PC-3 (cell line): Measurements from ENCODE around the gene C1QTNF2. TPM values are rescaled to one million over a fixed set of nuclear protein-coding genes. Genes with fewer than 3 reads are reported as not detected.

Experiments
- ATAC-seq: fragments of 200-7000 bp; cut with Tn5 transposase; 2 replicates; pipeline ENCODE4 v1.9.1; 2020; ENCODE audit warnings: mild to moderate bottlenecking, moderate library complexity
- BruUV-seq: library from RNA; stranded (reverse); fragments of 400-500 nt; replicated peaks from 2 replicates; lab custom pipeline; 2021; lab: Mats Ljungman, UMichigan
- CTCF ChIA-PET: fragments of 300-600 bp; sonication (Branson Sonifier 250); formaldehyde crosslinking; loops from one replicate; lab custom pipeline; 2022; ENCODE audit warnings: antibody characterized with exemption; lab: Charles Lee
- POLR2A ChIA-PET: fragments of 300-600 bp; sonication (Branson Sonifier 250); formaldehyde crosslinking; loops from one replicate; lab custom pipeline; 2022; ENCODE audit warnings: antibody characterized with exemption; ENCODE audit not compliant: unreplicated experiment; lab: Charles Lee
- DNase-seq: peaks from one replicate; pipeline ENCODE4 v3.0.0-alpha.2; 2015
- H2AFZ ChIP-seq: fragments of 300-600 bp; sonication (generic); 2 replicates; pipeline ENCODE4 v1.6.0; 2016; ENCODE audit warnings: antibody characterized with exemption, low read length
- H3F3A ChIP-seq: fragments of 300-600 bp; sonication (generic); one replicate; pipeline ENCODE4 v1.6.0; 2017; ENCODE audit warnings: antibody characterized with exemption, low read length, control low read depth, mild to moderate bottlenecking; ENCODE audit not compliant: unreplicated experiment
- H3K27ac ChIP-seq: fragments of 300-600 bp; sonication (generic); 2 replicates; pipeline ENCODE4 v1.5.1; 2016; ENCODE audit warnings: mild to moderate bottlenecking, low read length
- H3K27me3 ChIP-seq: fragments of 300-600 bp; sonication (generic); 2 replicates; pipeline ENCODE4 v1.6.1; 2016; ENCODE audit warnings: low read length, mixed read lengths
- H3K36me3 ChIP-seq: fragments of 300-600 bp; sonication (generic); 2 replicates; pipeline ENCODE4 v1.6.1; 2016; ENCODE audit warnings: low read depth, mixed run types, low read length, mixed read lengths
- H3K4me1 ChIP-seq: fragments of 300-600 bp; sonication (generic); 2 replicates; pipeline ENCODE4 v1.5.1; 2016; ENCODE audit warnings: low read length; ENCODE audit not compliant: insufficient read depth
- H3K4me2 ChIP-seq: fragments of 300-600 bp; sonication (generic); 2 replicates; pipeline ENCODE4 v1.6.0; 2016; ENCODE audit warnings: low read length
- H3K4me3 ChIP-seq: fragments of 300-600 bp; sonication (generic); 2 replicates; pipeline ENCODE4 v1.5.1; 2016; ENCODE audit warnings: mild to moderate bottlenecking, low read length, mixed read lengths
- H3K79me2 ChIP-seq: fragments of 300-600 bp; sonication (generic); 2 replicates; pipeline ENCODE4 v1.6.1; 2017; ENCODE audit warnings: low read length, mixed read lengths
- H3K9ac ChIP-seq: fragments of 300-600 bp; sonication (generic); 2 replicates; pipeline ENCODE4 v1.6.0; 2016; ENCODE audit warnings: mild to moderate bottlenecking, low read length
- H3K9me2 ChIP-seq: fragments of 300-600 bp; sonication (generic); replicated peaks from 2 replicates; pipeline ENCODE4 v1.6.1; 2016; ENCODE audit warnings: mixed run types, low read length, mixed read lengths
- H3K9me3 ChIP-seq: fragments of 300-600 bp; sonication (generic); 2 replicates; pipeline ENCODE4 v1.6.1; 2016; ENCODE audit warnings: low read length, mixed read lengths
- H4K20me1 ChIP-seq: fragments of 300-600 bp; sonication (generic); 2 replicates; pipeline ENCODE4 v1.6.1; 2016; ENCODE audit warnings: low read length, mixed read lengths
- EZH2 ChIP-seq: fragments of 300-600 bp; sonication (generic); IDR thresholded peaks from one replicate; pipeline ENCODE4 v1.6.1; 2017; ENCODE audit warnings: antibody characterized with exemption, mild to moderate bottlenecking, low read length; ENCODE audit not compliant: unreplicated experiment
- EZH2phosphoT487 ChIP-seq: fragments of 300-600 bp; sonication (generic); IDR thresholded peaks from 2 replicates; pipeline ENCODE4 v1.6.1; 2018; ENCODE audit warnings: mild to moderate bottlenecking, antibody characterized with exemption, low read length, borderline replicate concordance
- intact Hi-C: fragments of 100-400 bp; cut with micrococcal nuclease; formaldehyde crosslinking; loops from 2 replicates; pipeline ENCODE4 v1.9.0; 2023
- total RNA-seq: library from RNA; depleted of rRNA; stranded (reverse); fragments of >200 nt; gene quantifications from 2 replicates; pipeline ENCODE4 v1.2.3, GENCODE V29; 2014
- TF ChIP-seq, protein P1 (sequence below): fragments of 300-600 bp; sonication (generic); conservative IDR thresholded peaks from 2 replicates; pipeline ENCODE4 v1.5.1; 2017; ENCODE audit warnings: antibody characterized with exemption, low read depth, mild to moderate bottlenecking, low read length

The C1QTNF2 gene
- total RNA-seq, 1 experiment from 2014 or later, result 0.04 TPM

DNA sequence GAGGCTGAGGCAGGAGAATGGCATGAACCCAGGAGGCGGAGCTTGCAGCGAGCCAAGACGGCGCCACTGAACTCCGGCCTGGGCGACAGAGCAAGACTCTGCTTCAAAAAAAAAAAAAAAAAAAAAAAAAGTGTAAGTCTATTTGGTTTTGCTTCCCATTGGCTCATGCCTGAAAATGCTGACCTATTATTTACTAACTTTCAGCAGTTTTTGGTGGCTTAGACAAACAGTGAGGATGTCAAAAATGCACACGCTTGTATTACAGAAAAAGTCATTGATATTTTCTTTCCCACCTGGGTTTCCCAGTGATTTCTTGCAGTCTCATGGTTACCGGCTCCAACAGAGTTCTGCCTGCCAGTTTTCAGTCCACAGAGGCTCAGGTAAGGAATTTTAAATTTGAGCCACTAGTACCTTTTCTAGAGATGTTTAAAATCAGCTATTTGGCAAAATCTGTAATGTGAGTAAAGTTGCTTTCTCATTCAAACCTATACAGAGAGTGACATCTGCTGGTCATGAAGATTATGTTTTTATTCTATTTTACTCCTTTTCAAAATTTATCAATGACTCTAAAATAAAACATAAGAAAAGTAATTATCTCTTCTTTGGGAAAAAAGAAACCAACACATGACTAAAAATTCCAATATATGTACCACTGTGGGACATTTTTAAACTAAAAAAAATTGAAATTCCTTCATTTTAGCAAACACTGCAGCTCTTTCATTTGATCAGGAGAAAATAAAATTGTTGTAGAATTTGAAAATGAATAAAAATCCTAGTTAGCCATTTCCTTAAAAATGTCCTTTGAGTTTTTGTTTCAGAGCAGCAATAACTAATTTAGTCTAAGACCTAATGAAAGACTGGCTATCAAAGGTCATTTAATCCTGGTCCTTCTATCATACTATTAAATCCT, 20.6 kb upstream of the C1QTNF2 start:
- peak; percentile 50; the same call in 1 of the 2 replicates for ATAC-seq
- Histone ChIP-seq H3K27me3 (no peaks in the 10 kb centered on the region), H3K9me3 (peaks cover 8% of the 10 kb centered on the region), H3F3A (no peaks in the 10 kb centered on the region), H3K36me3 (no peaks in the 10 kb centered on the region), H3K4me2 (no peak overlapping the region), H3K4me3 (no peak overlapping the region), H3K79me2 (no peaks in the 10 kb centered on the region), H4K20me1 (no peaks in the 10 kb centered on the region), H3K9me2 (no peaks in the 10 kb centered on the region), H3K9ac (no peak overlapping the region), H2AFZ (no peak overlapping the region), H3K4me1 (no peaks in the 10 kb centered on the region), H3K27ac (no peak overlapping the region)
- CTCF ChIA-PET, result interaction anchor here (0.5 to 1.3 kb wide), 13 partner anchors 11 to 369 kb away, joined by 3 to 8 read pairs (median 4); partner anchors contain the start of gene C1QTNF2
- POLR2A ChIA-PET, result interaction anchor here (0.6 kb wide), 1 partner anchor 284 kb away, joined by 6 read pairs; no protein-coding TSS in a partner anchor
- DNase-seq, result peak; percentile 53
- TF ChIP-seq, protein P1, sequence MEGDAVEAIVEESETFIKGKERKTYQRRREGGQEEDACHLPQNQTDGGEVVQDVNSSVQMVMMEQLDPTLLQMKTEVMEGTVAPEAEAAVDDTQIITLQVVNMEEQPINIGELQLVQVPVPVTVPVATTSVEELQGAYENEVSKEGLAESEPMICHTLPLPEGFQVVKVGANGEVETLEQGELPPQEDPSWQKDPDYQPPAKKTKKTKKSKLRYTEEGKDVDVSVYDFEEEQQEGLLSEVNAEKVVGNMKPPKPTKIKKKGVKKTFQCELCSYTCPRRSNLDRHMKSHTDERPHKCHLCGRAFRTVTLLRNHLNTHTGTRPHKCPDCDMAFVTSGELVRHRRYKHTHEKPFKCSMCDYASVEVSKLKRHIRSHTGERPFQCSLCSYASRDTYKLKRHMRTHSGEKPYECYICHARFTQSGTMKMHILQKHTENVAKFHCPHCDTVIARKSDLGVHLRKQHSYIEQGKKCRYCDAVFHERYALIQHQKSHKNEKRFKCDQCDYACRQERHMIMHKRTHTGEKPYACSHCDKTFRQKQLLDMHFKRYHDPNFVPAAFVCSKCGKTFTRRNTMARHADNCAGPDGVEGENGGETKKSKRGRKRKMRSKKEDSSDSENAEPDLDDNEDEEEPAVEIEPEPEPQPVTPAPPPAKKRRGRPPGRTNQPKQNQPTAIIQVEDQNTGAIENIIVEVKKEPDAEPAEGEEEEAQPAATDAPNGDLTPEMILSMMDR, result peak; percentile 78
- TF ChIP-seq EZH2phosphoT487 (no peak), EZH2 (no peak)
- BruUV-seq, result no TSS peak
- intact Hi-C loops, result loop anchor here (1.0 kb wide), 4 partner anchors 46 to 370 kb away; no protein-coding TSS in a partner anchor

DNA sequence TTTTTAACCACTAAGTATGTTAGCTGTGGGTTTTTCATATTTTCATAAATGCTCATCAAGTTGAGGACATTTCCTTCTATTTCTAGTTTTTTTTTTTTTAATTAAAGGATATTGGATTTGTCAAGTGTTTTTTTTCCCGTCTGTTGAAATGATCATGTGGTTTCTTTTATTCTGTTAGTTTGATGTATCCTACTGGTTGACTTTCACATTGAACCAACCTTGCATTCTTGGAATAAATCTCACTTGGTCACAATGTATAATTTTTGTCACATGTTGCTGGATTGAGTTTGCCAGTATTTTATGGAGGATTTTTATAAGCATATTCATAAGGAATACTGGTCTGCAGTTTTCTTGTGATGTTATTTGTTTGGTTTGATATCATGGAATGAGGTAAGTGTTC, 17.0 kb upstream of the C1QTNF2 start:
- intact Hi-C loops, result no loop called here
- no peak overlapping the region for H2AFZ ChIP-seq
- no peaks in the 10 kb centered on the region for H3K9me2 ChIP-seq
- no peaks in the 10 kb centered on the region for H3K79me2 ChIP-seq
- no peaks in the 10 kb centered on the region for H3F3A ChIP-seq
- TF ChIP-seq EZH2 (no peak), EZH2phosphoT487 (no peak)
- TF ChIP-seq, protein P1, result no peak
- H3K27me3 ChIP-seq, result no peaks in the 10 kb centered on the region
- ATAC-seq (no peak), DNase-seq (no peak)
- H3K4me3 ChIP-seq, result no peak overlapping the region
- peaks cover 8% of the 10 kb centered on the region for H3K9me3 ChIP-seq
- H4K20me1 ChIP-seq, result no peaks in the 10 kb centered on the region
- POLR2A ChIA-PET, result no interaction called here
- BruUV-seq, result no TSS peak
- no peak overlapping the region for H3K4me2 ChIP-seq
- H3K9ac ChIP-seq, result no peak overlapping the region
- H3K27ac ChIP-seq, result no peak overlapping the region
- CTCF ChIA-PET, result no interaction called here
- no peaks in the 10 kb centered on the region for H3K4me1 ChIP-seq
- no peaks in the 10 kb centered on the region for H3K36me3 ChIP-seq

DNA sequence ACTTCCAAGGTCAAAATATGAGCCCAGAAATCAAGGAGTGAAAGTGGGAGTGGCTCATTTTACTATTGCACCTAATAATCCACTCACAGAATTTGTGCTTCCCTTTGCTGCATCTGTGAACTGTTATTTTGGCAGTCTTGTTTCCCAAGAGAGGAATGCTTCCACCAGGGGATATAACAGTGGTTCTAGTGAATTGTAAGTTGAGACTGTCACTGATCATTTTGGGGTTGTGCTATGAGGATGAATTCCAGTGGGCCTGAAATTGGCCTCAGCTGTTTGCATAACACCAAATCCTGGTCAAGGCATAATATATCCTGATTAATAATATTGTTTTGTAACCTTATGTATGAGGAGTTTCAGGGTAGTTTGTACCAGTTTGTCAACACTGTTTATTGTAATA, 15.1 kb upstream of the C1QTNF2 start:
- Histone ChIP-seq H3K4me1 (no peaks in the 10 kb centered on the region), H2AFZ (no peak overlapping the region), H3K27ac (no peak overlapping the region), H3K27me3 (no peaks in the 10 kb centered on the region), H3K9me2 (no peaks in the 10 kb centered on the region), H3K36me3 (no peaks in the 10 kb centered on the region), H4K20me1 (no peaks in the 10 kb centered on the region), H3F3A (no peaks in the 10 kb centered on the region), H3K9ac (no peak overlapping the region), H3K4me3 (no peak overlapping the region), H3K4me2 (no peak overlapping the region), H3K9me3 (peaks cover 8% of the 10 kb centered on the region), H3K79me2 (no peaks in the 10 kb centered on the region)
- ChIA-PET POLR2A (no interaction called here), CTCF (no interaction called here)
- no TSS peak for BruUV-seq
- intact Hi-C loops, result no loop called here
- TF ChIP-seq EZH2phosphoT487 (no peak), EZH2 (no peak)
- DNase-seq (no peak), ATAC-seq (no peak)
